Hippocampal formation (tissue), 2 donors: ENCODE data around the gene MUTYH.

Experiments used
- DNase-seq, 2 donors: peaks; one replicate each; lab custom pipeline; 2025; lab: John Stamatoyannopoulos, UW

Gene MUTYH

DNA sequence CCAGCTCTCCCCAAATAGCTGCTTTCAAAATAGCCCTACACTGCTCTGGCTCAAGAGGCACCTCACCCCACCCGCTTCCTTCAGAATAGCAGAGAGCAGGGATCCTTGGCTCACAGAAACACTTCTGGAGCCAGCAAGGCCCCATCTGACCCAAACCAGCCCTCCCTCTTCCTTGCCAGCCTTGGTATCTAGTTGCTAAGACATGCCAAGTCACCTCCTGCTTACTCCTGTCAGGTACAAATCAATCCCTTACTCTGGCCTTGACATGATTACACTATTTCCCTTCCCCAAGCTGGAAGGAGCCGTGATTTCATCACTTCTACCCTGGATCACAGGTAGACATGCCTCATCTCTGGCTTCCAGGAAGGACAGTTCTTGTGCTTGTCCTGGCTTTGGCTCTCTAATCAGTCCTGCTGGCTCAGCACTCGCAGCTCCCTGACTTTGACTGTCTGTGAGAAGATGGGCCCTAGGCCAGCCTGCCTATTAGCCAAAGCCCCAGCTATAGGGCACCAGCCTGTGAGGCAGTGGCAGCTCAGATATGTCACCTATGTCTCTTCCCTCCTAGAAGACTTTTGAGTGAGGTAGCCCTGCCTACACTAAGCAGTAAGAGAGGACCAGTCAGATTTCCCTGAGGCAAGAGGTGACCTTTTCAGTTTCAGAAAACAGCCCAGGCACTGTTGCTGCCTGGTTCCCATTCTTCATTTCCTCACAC, 8.9 kb upstream of the MUTYH start:
- no peak for DNase-seq

- DNase-seq = no peak
These were observed 8.3 kb upstream of the MUTYH start for GRCh38 chr1:45348609-45348965.

DNA sequence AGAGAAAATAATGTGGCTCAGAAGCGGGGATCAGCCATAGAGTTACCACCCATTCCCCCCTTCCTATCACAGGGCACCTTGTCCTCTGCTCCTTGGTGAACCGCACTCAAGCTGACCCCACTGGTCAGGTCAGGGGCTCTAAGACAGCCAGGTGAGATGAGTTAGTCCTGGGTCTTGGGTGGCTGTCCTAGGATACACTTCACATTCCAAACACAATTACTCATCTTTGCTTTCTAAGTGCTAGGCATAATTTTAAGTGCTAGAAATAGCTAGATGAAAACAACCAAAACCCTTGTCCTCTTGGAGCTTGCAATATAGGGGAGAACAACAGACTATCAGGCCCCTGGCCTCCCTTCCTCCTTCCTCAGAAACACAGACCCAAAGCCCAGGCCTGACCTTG, 7.8 kb upstream of the MUTYH start:
- no peak for DNase-seq

DNA sequence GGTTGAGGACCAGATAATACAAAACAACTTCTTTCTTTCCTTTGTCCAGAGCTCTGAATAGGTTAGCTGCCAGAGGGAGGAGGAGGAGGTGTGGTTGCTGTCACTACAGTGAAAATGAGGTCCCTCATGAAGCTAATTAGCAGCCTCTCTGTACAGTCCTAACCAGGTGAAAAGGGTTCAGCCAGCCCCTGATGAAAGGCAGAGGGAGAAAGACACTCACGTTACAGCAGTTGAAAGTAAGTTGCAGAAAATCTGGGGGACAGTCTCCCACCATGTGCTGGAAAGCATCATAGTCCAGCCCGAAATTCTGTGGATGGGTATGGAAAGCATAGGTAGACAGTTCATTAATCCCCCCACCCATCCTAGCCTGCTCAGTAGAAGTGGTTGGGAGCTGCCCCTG, 6.2 kb upstream of the MUTYH start:
- DNase-seq = no peak

GRCh38 chr1:45345014-45345413, 4.8 kb upstream of the MUTYH start:
- no peak for DNase-seq

GRCh38 chr1:45344499-45344898, 4.3 kb upstream of the MUTYH start:
- no peak for DNase-seq

GRCh38 chr1:45340816-45341466, 701 bp upstream of the MUTYH start:
- DNase-seq = no peak

DNA sequence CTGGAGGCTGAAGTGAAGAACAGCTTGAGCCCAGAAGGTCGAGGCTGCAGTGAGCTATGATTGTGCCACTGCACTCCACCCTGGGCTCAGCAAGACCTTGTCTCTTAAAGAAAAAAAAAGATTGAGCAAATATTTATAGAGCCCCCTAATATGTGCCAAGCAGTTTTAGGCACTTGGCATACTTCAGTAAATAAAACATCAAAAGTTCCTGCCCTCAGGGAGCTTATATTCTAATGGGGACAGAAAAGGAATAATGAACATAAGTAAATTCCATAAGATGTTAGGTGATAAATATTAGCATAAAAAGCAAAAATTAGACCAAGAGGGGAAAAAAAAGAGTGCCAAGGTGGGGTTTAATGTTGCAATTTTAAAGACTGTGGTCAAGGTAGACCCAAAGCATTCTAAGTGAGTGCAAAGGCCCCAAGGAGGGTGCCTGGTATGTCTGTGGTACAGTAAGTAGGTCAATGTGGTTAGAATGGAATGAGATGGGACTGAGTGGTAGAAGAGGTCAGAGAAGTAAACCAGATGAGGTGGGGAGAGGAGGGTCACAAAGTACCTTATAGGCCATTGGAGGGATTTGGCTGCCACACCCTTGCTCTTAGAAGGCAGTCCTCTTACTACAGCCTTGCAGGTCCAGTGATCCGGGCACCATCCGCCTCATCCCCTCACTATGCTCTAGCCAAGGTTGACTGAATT, 2.5 kb downstream of the MUTYH start:
- DNase-seq = no peak

DNA sequence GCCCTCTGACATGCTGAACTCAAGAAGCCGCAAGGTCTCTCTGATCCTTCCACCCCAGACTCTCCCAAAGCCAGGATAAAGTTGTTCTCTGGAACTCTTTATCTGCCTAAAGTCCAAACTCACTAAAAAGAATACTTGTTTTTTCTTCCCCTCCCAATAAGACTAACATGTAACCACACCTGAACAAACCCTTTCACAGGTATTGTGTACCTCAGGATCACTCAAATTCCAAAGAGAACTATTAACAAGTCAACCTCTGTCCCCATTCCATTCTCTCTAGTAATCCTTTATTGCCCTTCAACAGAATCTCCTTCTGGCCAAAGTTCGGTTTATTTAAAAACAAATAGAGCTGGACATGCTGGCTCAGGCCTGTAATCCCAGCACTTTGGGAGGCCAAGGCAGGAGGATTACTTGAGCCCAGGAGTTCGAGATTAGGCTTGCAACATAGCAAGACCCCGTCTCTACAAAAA, 4.3 kb downstream of the MUTYH start:
- DNase-seq = no peak

GRCh38 chr1:45334308-45335245, 5.7 kb downstream of the MUTYH start:
- DNase-seq = no peak

- no peak for DNase-seq
These were observed 7.9 kb downstream of the MUTYH start for GRCh38 chr1:45332346-45332720.

GRCh38 chr1:45331436-45332345, 8.5 kb downstream of the MUTYH start:
- DNase-seq = no peak

GRCh38 chr1:45329445-45329844, 10.8 kb downstream of the MUTYH start:
- no peak for DNase-seq

DNA sequence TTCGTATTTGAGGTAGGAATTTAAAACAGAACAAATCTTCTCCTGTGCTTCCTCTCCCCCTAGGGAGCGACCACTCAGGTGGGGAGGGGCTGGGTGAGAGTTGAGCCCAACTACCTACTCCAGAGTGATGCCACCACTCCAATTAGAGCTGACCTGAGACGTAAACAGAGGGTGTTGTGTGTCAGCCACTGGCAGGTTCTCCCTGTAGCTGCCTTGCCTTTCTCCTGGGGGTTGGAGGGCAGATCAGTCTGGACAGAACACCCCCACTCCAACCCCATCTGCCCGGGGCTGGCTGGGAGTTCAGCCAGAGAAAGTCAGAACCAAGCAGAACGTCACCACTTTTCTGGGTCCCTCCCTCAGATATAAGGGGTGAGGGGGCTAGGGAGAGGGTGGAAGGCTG, 11.6 kb downstream of the MUTYH start:
- DNase-seq = no peak

DNA sequence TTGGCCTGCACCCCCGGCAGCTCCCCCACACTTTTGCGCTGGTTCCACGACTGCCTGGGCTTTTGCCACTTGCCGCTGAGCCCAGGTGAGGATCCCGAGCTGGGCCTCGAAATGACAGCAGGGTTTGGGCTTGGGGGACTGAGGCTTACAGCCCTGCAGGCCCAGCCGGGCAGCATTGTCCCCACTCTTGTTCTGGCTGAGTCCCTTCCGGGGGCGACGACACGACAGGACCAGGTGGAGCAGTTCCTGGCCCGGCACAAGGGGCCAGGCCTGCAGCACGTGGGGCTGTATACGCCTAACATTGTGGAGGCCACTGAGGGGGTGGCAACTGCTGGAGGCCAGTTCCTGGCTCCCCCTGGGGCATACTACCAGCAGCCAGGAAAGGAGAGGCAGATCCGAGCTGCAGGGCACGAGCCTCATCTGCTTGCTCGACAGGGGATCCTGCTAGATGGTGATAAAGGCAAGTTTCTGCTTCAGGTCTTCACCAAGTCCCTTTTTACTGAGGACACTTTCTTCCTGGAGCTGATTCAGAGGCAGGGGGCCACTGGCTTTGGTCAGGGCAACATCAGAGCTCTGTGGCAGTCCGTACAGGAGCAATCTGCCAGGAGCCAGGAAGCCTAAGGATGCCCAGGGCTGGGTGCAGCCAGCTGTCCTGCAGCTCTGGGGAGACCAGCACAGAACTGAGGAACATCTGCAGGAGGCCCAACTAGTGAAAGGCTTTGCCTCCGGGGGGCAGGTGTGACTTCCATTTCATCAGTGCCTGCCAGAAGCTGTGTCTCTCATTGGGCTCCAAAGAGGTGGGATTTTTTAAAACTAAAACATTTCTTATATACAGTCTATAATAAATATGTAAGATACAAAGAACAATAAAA, 12.4 kb downstream of the MUTYH start:
- DNase-seq = no peak

DNA sequence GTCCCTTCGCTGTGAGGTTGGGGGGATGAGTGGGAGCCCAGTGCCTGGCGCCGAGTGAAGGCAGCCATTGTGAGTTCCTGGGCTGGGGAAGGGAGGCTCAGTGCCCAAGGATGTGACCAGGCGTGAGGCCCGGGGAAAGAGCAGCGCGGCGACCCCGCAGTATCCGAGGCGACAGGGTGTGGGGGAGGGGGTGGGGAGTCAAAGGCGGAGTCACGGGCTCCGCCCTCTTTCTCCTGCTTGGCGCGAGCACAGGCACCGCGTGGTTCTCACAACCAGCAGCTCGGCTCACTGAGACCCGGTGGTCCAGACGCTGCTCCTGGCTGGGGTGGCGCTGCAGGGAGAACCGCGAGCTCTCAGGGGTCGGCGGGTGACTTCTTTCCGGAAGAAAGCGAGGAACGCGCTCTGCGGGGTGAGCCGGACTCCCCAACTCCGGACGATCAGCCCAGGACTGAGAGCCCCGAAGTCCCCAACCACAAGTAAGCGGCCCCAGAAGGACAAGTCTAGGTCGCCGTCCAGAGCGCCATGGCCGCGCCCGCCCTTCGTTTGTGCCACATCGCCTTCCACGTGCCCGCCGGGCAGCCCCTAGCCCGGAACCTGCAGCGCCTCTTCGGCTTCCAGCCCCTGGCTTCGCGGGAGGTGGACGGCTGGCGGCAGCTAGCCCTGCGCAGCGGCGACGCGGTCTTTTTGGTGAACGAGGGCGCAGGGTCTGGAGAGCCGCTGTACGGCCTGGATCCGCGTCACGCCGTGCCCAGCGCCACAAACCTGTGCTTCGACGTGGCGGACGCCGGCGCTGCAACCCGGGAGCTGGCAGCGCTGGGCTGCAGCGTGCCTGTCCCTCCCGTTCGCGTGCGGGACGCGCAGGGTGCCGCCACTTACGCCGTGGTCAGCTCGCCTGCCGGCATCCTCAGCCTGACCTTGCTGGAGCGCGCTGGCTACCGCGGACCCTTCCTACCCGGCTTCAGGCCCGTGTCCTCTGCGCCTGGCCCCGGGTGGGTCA, 13.3 kb downstream of the MUTYH start, which contains the start of gene HPDL:
TSS of gene HPDL (plus strand) at position 269 of the 997 bp plus-strand sequence. CDS start at position 523, 254 bp downstream.
- peak; percentile 67 to 77 for DNase-seq

- DNase-seq = no peak
These were observed 14.3 kb downstream of the MUTYH start for GRCh38 chr1:45325851-45326506.

DNA sequence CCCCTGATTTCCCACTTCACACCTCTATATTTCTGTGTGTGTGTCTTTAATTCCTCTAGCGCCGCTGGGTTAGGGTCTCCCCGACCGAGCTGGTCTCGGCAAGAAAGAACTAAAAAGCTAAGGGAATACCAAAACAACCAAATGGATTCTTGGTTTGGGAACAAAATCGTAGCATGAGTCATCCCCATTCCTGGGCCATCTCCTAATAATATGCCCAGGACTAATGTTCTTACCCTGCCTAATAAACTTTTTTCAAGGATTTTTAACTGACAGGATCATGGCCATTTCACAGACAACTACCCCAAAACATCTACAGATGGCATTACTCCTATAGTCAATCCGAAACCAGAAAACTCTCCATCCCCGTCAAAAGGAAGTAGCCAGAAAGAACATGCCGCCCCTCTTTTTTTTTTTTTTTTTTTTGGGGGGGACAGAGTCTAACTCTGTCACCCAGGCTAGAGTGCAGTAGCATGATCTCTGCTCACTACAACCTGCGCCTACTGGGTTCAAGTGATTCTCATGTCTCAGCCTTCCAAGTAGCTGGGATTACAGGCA, 17.7 kb downstream of the MUTYH start:
- DNase-seq = no peak
